ENCODE results near the gene TXNIP.

TXNIP gene

DNA sequence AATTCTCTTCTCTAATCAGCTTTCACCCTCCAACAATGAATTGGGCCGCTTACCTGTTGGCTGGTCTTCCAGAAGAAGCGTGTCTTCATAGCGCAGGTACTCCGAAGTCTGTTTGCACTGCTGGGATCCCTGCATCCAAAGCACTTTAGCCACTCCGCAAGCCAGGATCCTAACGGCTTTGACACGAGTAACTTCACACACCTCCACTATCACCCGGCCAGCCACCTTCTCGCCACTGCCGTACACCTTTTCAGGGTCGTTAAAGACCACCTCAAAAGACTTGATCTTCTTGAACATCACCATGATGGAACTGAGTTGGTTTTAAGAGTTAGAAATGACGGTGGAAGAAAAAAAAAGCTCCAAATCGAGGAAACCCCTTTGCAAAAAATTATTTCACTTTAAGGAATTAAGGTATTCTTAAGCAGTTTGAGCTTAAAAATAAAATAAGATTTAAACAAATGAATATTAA, 381 bp downstream of the TXNIP start:
- peak; percentile 33 for ATAC-seq
- TF ChIP-seq CSDC2 (CRISPR knock-in tag; IDR thresholded peaks at IDR 0.05) (no peak), OSR1 (CRISPR knock-in tag; IDR thresholded peaks at IDR 0.05) (no peak), TOX (CRISPR knock-in tag; IDR thresholded peaks at IDR 0.05; ENCODE audit: borderline replicate concordance) (no peak), ARNTL (CRISPR knock-in tag; IDR thresholded peaks at IDR 0.05; ENCODE audit: borderline replicate concordance, low read depth) (no peak), RARB (CRISPR knock-in tag; IDR thresholded peaks at IDR 0.05) (no peak), ZNF8 (CRISPR knock-in tag; IDR thresholded peaks at IDR 0.05) (no peak), ZFP30 (CRISPR knock-in tag; IDR thresholded peaks at IDR 0.05) (no peak)
- TF ChIP-seq, protein P1, sequence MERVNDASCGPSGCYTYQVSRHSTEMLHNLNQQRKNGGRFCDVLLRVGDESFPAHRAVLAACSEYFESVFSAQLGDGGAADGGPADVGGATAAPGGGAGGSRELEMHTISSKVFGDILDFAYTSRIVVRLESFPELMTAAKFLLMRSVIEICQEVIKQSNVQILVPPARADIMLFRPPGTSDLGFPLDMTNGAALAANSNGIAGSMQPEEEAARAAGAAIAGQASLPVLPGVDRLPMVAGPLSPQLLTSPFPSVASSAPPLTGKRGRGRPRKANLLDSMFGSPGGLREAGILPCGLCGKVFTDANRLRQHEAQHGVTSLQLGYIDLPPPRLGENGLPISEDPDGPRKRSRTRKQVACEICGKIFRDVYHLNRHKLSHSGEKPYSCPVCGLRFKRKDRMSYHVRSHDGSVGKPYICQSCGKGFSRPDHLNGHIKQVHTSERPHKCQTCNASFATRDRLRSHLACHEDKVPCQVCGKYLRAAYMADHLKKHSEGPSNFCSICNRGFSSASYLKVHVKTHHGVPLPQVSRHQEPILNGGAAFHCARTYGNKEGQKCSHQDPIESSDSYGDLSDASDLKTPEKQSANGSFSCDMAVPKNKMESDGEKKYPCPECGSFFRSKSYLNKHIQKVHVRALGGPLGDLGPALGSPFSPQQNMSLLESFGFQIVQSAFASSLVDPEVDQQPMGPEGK (CRISPR knock-in tag; IDR thresholded peaks at IDR 0.05; ENCODE audit: borderline replicate concordance) = no peak
- TF ChIP-seq, protein P2, sequence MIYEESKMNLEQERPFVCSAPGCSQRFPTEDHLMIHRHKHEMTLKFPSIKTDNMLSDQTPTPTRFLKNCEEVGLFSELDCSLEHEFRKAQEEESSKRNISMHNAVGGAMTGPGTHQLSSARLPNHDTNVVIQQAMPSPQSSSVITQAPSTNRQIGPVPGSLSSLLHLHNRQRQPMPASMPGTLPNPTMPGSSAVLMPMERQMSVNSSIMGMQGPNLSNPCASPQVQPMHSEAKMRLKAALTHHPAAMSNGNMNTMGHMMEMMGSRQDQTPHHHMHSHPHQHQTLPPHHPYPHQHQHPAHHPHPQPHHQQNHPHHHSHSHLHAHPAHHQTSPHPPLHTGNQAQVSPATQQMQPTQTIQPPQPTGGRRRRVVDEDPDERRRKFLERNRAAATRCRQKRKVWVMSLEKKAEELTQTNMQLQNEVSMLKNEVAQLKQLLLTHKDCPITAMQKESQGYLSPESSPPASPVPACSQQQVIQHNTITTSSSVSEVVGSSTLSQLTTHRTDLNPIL (CRISPR knock-in tag; IDR thresholded peaks at IDR 0.05; ENCODE audit: low read depth) = no peak

DNA sequence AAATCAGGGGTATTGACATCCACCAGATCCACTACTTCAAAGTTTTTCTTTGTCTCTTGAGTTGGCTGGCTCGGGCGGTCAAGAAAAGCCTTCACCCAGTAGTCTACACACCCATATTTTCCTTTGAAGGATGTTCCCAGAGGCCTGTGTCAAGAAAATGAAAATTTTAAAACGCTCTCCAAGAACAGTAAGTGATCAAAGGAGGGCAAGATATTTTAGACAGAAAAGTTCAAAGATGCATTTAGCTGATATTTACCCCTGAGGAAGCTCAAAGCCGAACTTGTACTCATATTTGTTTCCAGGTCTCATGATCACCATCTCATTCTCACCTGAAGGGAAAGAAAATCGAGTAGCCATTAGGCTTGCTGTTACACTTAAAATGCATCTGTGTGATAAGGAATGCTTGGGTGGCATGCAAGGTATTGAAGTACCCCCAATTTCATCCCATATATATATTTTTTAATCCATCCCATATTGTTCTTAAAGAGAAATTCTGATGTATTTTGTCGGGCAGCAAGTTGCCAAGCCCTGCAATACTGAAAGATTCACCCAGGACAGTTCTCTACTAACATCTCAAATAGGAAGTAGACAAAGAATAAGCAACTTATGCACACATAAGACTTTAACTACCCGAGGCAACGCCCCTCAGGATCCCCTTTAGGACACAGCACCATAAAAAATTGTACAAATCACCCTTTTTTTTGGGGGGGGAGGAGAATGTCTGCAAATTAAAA, 1.1 kb downstream of the TXNIP start:
- no peak for ATAC-seq
- TF ChIP-seq, protein P2 (CRISPR knock-in tag; IDR thresholded peaks at IDR 0.05; ENCODE audit: low read depth) = no peak
- TF ChIP-seq BACH2 (CRISPR knock-in tag; IDR thresholded peaks at IDR 0.05; ENCODE audit: borderline replicate concordance) (no peak), ISL1 (CRISPR knock-in tag; IDR thresholded peaks at IDR 0.05) (no peak), OSR1 (CRISPR knock-in tag; IDR thresholded peaks at IDR 0.05) (no peak), CSDC2 (CRISPR knock-in tag; IDR thresholded peaks at IDR 0.05) (no peak), ESRRG (CRISPR knock-in tag; IDR thresholded peaks at IDR 0.05) (no peak), RARB (CRISPR knock-in tag; IDR thresholded peaks at IDR 0.05) (no peak), GLIS3 (CRISPR knock-in tag; IDR thresholded peaks at IDR 0.05) (no peak), ZC3H10 (CRISPR knock-in tag; IDR thresholded peaks at IDR 0.05) (no peak), ZNF565 (CRISPR knock-in tag; conservative IDR thresholded peaks at IDR 0.05; ENCODE audit: low read depth) (no peak), PPARA (CRISPR knock-in tag; IDR thresholded peaks at IDR 0.05; ENCODE audit: borderline replicate concordance) (no peak), SNAI2 (CRISPR knock-in tag; IDR thresholded peaks at IDR 0.05) (no peak), ZFP30 (CRISPR knock-in tag; IDR thresholded peaks at IDR 0.05) (no peak), ARNTL (CRISPR knock-in tag; IDR thresholded peaks at IDR 0.05; ENCODE audit: borderline replicate concordance, low read depth) (no peak), ZFP3 (CRISPR knock-in tag; IDR thresholded peaks at IDR 0.05) (no peak), TCF4 (CRISPR knock-in tag; IDR thresholded peaks at IDR 0.05; ENCODE audit: borderline replicate concordance) (no peak)
- TF ChIP-seq, protein P1 (CRISPR knock-in tag; IDR thresholded peaks at IDR 0.05; ENCODE audit: borderline replicate concordance) = no peak
- TF ChIP-seq, protein P3, sequence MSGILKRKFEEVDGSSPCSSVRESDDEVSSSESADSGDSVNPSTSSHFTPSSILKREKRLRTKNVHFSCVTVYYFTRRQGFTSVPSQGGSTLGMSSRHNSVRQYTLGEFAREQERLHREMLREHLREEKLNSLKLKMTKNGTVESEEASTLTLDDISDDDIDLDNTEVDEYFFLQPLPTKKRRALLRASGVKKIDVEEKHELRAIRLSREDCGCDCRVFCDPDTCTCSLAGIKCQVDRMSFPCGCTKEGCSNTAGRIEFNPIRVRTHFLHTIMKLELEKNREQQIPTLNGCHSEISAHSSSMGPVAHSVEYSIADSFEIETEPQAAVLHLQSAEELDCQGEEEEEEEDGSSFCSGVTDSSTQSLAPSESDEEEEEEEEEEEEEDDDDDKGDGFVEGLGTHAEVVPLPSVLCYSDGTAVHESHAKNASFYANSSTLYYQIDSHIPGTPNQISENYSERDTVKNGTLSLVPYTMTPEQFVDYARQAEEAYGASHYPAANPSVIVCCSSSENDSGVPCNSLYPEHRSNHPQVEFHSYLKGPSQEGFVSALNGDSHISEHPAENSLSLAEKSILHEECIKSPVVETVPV (CRISPR knock-in tag; IDR thresholded peaks at IDR 0.05) = no peak
- TF ChIP-seq, protein P4, sequence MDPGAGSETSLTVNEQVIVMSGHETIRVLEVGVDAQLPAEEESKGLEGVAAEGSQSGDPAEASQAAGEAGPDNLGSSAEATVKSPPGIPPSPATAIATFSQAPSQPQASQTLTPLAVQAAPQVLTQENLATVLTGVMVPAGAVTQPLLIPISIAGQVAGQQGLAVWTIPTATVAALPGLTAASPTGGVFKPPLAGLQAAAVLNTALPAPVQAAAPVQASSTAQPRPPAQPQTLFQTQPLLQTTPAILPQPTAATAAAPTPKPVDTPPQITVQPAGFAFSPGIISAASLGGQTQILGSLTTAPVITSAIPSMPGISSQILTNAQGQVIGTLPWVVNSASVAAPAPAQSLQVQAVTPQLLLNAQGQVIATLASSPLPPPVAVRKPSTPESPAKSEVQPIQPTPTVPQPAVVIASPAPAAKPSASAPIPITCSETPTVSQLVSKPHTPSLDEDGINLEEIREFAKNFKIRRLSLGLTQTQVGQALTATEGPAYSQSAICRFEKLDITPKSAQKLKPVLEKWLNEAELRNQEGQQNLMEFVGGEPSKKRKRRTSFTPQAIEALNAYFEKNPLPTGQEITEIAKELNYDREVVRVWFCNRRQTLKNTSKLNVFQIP (CRISPR knock-in tag; IDR thresholded peaks at IDR 0.05; ENCODE audit: borderline replicate concordance, low read depth) = no peak

Data from SK-N-SH treated with all-trans-retinoic acid at 6 μM for 48 hours (cell line).